K562 (cell line): ENCODE measurements around the gene GGT6. TPM values are rescaled to one million over a fixed set of nuclear protein-coding genes. Genes with fewer than 3 reads are reported as not detected.
A peak's percentile ranks its signal among the peaks of the same experiment; 100 is the strongest.
"Not testable (repeated sequence)": the region's sequence is repeated elsewhere in the genome, so short reads cannot be mapped to it uniquely, and the experiment has no call there.

Source experiments
- ATAC-seq: fragments of 200-7000 bp; cut with Tn5 transposase; 3 replicates; pipeline ENCODE4 v1.9.1; 2020; ENCODE audit warnings: moderate library complexity
- BruUV-seq: library from RNA; stranded (reverse); fragments of 400-500 nt; replicated peaks from 2 replicates; lab custom pipeline; 2021; lab: Mats Ljungman, UMichigan
- CTCF ChIA-PET: fragments of 300-600 bp; formaldehyde crosslinking; extraction: SDS; loops from one replicate; lab custom pipeline; 2021; ENCODE audit warnings: low intra/inter-chr PET ratio; lab: Yijun Ruan, JAX
- POLR2A ChIA-PET: fragments of 300-600, 350-650 bp; sonication (Branson Sonifier 250); formaldehyde crosslinking; extraction: SDS; loops from one replicate; lab custom pipeline; 2021; ENCODE audit warnings: antibody characterized with exemption, inconsistent platforms; lab: Yijun Ruan, JAX
- DNase-seq, 4 experiments: peaks; one replicate each; pipeline versions ENCODE4 v3.0.0 to v3.0.0-alpha.2; 2011 to 2018; ENCODE audit warnings: low spot score in 3 of 4, mixed read lengths in 3 of 4; ENCODE audit errors: extremely low read depth in 1 of 4
- FAIRE-seq: peaks from 2 replicates; lab custom pipeline; 2011; peaks lifted over from hg19 to GRCh38; lab: Jason Lieb, UNC
- H2AFZ ChIP-seq: 2 replicates; pipeline ENCODE4 v1.6.0; 2011; ENCODE audit warnings: low read depth, low read length, control low read depth, inconsistent platforms
- H3K27ac ChIP-seq: fragments of 200-600 bp; 3 replicates; pipeline ENCODE4 v1.8.0; 2011; ENCODE audit warnings: low read depth, mild to moderate bottlenecking, control low read depth, inconsistent platforms, low read length, moderate library complexity, mixed read lengths; ENCODE audit errors: extremely low read depth
- H3K27me3 ChIP-seq, 2 experiments: fragments of 300-600 bp in 1 of 2; 2 replicates in 1 of 2; 3 replicates in 1 of 2; pipeline versions ENCODE4 v1.6.0 to v1.8.0; 2011; ENCODE audit warnings: inconsistent platforms in 2 of 2, low read length in 2 of 2, mild to moderate bottlenecking in 1 of 2, mixed read lengths in 1 of 2, moderate library complexity in 1 of 2; ENCODE audit not compliant: control insufficient read depth in 2 of 2, insufficient read depth in 2 of 2
- H3K36me3 ChIP-seq: fragments of 300-600 bp; 3 replicates; pipeline ENCODE4 v1.8.0; 2011; ENCODE audit warnings: mild to moderate bottlenecking, low read length, inconsistent platforms; ENCODE audit not compliant: control insufficient read depth, insufficient read depth
- H3K4me1 ChIP-seq, 2 experiments: fragments of 200-600 bp in 1 of 2; replicated peaks in 1 of 2; 2 replicates in 1 of 2; 3 replicates in 1 of 2; pipeline versions ENCODE4 v1.5.1 to v1.8.0; 2011; ENCODE audit warnings: inconsistent platforms in 2 of 2, low read length in 2 of 2, mild to moderate bottlenecking in 1 of 2, mixed read lengths in 1 of 2, moderate library complexity in 1 of 2; ENCODE audit not compliant: control insufficient read depth in 2 of 2, insufficient read depth in 2 of 2
- H3K4me2 ChIP-seq: 2 replicates; pipeline ENCODE4 v1.6.1; 2011; ENCODE audit warnings: low read length, control low read depth, inconsistent platforms, mixed read lengths; ENCODE audit not compliant: insufficient read depth
- H3K4me3 ChIP-seq: fragments of 200-600 bp; sonication (generic), shearing (Covaris generic); 2 replicates; pipeline ENCODE4 v1.5.1; 2016; ENCODE audit warnings: control low read depth, inconsistent platforms
- H3K79me2 ChIP-seq: fragments of 200-600 bp; 3 replicates; pipeline ENCODE4 v1.8.0; 2011; ENCODE audit warnings: low read length, inconsistent platforms; ENCODE audit not compliant: control insufficient read depth, insufficient read depth
- H3K9ac ChIP-seq, 2 experiments: 2 replicates each; pipeline versions ENCODE4 v1.6.0 to v1.6.1; 2011; ENCODE audit warnings: low read depth in 2 of 2, low read length in 2 of 2, control low read depth in 1 of 2, inconsistent platforms in 1 of 2, mild to moderate bottlenecking in 1 of 2, mixed read lengths in 1 of 2; ENCODE audit not compliant: insufficient read depth in 1 of 2
- H3K9me1 ChIP-seq: one replicate; pipeline ENCODE4 v1.6.0; 2011; ENCODE audit warnings: inconsistent platforms, mild to moderate bottlenecking, low read length, moderate library complexity; ENCODE audit not compliant: control insufficient read depth, insufficient read depth
- H3K9me3 ChIP-seq: replicated peaks from 2 replicates; pipeline ENCODE4 v1.5.1; 2011; ENCODE audit warnings: low read depth, low read length, inconsistent platforms; ENCODE audit not compliant: control insufficient read depth, insufficient read depth
- H4K20me1 ChIP-seq: replicated peaks from 2 replicates; pipeline ENCODE4 v1.6.1; 2011; ENCODE audit warnings: low read length, inconsistent platforms, mixed read lengths; ENCODE audit not compliant: control insufficient read depth, insufficient read depth
- HLTF ChIP-seq: fragments of 450-650 bp; IDR thresholded peaks from 2 replicates; pipeline ENCODE4 v1.6.1; 2016
- NRF1 ChIP-seq, 2 experiments: fragments of 450-650 bp; IDR thresholded peaks in 1 of 2; conservative IDR thresholded peaks in 1 of 2; 2 replicates each; pipeline ENCODE4 v1.6.1; 2014; ENCODE audit warnings: mild to moderate bottlenecking in 2 of 2
- POLR3A ChIP-seq: IDR thresholded peaks from 2 replicates; pipeline ENCODE4 v1.6.1; 2011; ENCODE audit warnings: borderline replicate concordance, mild to moderate bottlenecking, moderate library complexity; ENCODE audit not compliant: insufficient read length, insufficient read depth; ENCODE audit errors: extremely low read depth
- RAD21 ChIP-seq, 2 experiments: fragments of 250-450 bp in 1 of 2; fragments of 450-650 bp in 1 of 2; sonication (Bioruptor Pico) in 1 of 2; formaldehyde crosslinking in 1 of 2; IDR thresholded peaks in 1 of 2; conservative IDR thresholded peaks in 1 of 2; 2 replicates each; pipeline versions ENCODE4 v1.4.0 to v1.8.0; 2020 to 2022; ENCODE audit warnings: mild to moderate bottlenecking in 2 of 2, moderate library complexity in 1 of 2
- TAF7 ChIP-seq: fragments of 450-650 bp; IDR thresholded peaks from 2 replicates; pipeline ENCODE4 v1.6.1; 2016; ENCODE audit warnings: missing genetic modification characterization, missing compliant biosample characterization
- ZKSCAN8 ChIP-seq: fragments of 200-800 bp; sonication (Bioruptor generic); IDR thresholded peaks from 2 replicates; pipeline ENCODE4 v1.6.1; 2016; ENCODE audit warnings: missing genetic modification characterization, missing compliant biosample characterization
- WGBS: fragments of 100-300 bp; shearing (Covaris generic); methylation state at CpG from one replicate; pipeline ENCODE4 v1.1.6; 2016; ENCODE audit warnings: low coverage, mixed read lengths; ENCODE audit not compliant: insufficient coverage; ENCODE audit errors: missing lambda C conversion rate; 5-methylcytosine and 5-hydroxymethylcytosine counted together
- in situ Hi-C: fragments of 300-500 bp; cut with MboI; formaldehyde crosslinking; loops from 4 replicates; pipeline ENCODE4 v1.15.0; 2018; ENCODE audit warnings: inconsistent platforms, mixed read lengths
- intact Hi-C: fragments of 100-400 bp; cut with micrococcal nuclease; formaldehyde crosslinking; loops from 2 replicates; pipeline ENCODE4 v1.14.2; 2022
- polyA plus RNA-seq, 8 experiments: library from polyadenylated mRNA; depleted of rRNA in 4 of 8; stranded (reverse) in 5 of 8; unstranded in 3 of 8; fragments of >200 nt; fragmentation: Nextera tagmentation in 2 of 8; fragmentation: Illumina TruSeq in 1 of 8; extraction: Ambion mirVana in 2 of 8; extraction: Trizol in 1 of 8; gene quantifications; 2 replicates each; pipeline versions ENCODE4 v1.2.1 to v1.2.3, GENCODE V29; 2011 to 2014; ENCODE audit warnings: inconsistent platforms in 1 of 8, missing spikeins in 1 of 8
- total RNA-seq, 7 experiments: library from RNA; depleted of rRNA in 6 of 7; stranded (reverse); fragments of >200 nt in 6 of 7; fragmentation: Illumina TruSeq in 2 of 7; extraction: Trizol in 2 of 7; gene quantifications; 2 replicates each; pipeline versions ENCODE4 v1.2.1 to v1.2.3, GENCODE V29; 2011 to 2021; ENCODE audit warnings: low replicate concordance in 1 of 7

The GGT6 gene
- total and polyA plus RNA-seq, 9 of the 15 experiments (the other 6 are each of a cell fraction or from before 2014, with no cell fraction given): 0.09 TPM; not detected in 8

GRCh38 chr17:4595685-4596342 lies 35.4 kb upstream of the GGT6 start:
- 22% methylated on average over 11 of the region's 23 CpGs for WGBS
- H3K9me1 ChIP-seq, H2AFZ ChIP-seq, DNase-seq, FAIRE-seq, H3K9me3 ChIP-seq, in situ Hi-C loops, H3K36me3 ChIP-seq, H3K27ac ChIP-seq, H3K4me2 ChIP-seq, H3K9ac ChIP-seq, ATAC-seq, H3K79me2 ChIP-seq, H3K4me3 ChIP-seq, intact Hi-C loops, CTCF ChIA-PET, BruUV-seq: not testable (repeated sequence)
- peaks cover 0 to 21% of the 10 kb centered on the region in 2 experiments; a peak in 3 of 5 replicates for H3K4me1 ChIP-seq
- POLR2A ChIA-PET: interaction anchor here (0.7 to 0.9 kb wide), 2 partner anchors 9 to 41 kb away, joined by 3 to 5 read pairs; partner anchors contain the start of gene MYBBP1A
- H3K27me3 ChIP-seq: peaks cover 4 to 82% of the 10 kb centered on the region in 2 experiments; a peak in 4 of 5 replicates
- H4K20me1 ChIP-seq: 0 out of 2 replicates have a peak, but pooled peaks cover 10% of the 10 kb centered on the region
- TF ChIP-seq ZKSCAN8: peak; percentile 96

GRCh38 chr17:4594931-4595684 lies 34.7 kb upstream of the GGT6 start:
- H3K27me3 ChIP-seq: peaks cover 4 to 83% of the 10 kb centered on the region in 2 experiments; a peak in 4 of 5 replicates
- BruUV-seq: no TSS peak
- DNase-seq: peak; percentile 63 to 65 (median 64)
- no peaks in the 10 kb centered on the region for H3K9me1 ChIP-seq
- no peak overlapping the region for H3K27ac ChIP-seq
- 0 out of 2 replicates have a peak, but pooled peaks cover 10% of the 10 kb centered on the region for H4K20me1 ChIP-seq
- ChIA-PET POLR2A (interaction anchor here (0.6 to 0.9 kb wide), 4 partner anchors 8 to 46 kb away, joined by 3 to 5 read pairs (median 3); partner anchors contain the start of genes ALOX15 and MYBBP1A), CTCF (no interaction called here)
- FAIRE-seq: no peak
- WGBS: 10% methylated on average over 22 of the region's 29 CpGs
- intact Hi-C loops (no loop called here), in situ Hi-C loops (no loop called here)
- H3K79me2 ChIP-seq: no peaks in the 10 kb centered on the region
- no peaks in the 10 kb centered on the region for H3K9me3 ChIP-seq
- ATAC-seq: peak; percentile 94
- H3K9ac ChIP-seq: peak overlapping the region in 1 of 2 experiments; percentile 45; a peak in 1 of 4 replicates
- no peaks in the 10 kb centered on the region for H3K36me3 ChIP-seq
- H3K4me3 ChIP-seq: no peak overlapping the region
- H2AFZ ChIP-seq: no peak overlapping the region
- H3K4me1 ChIP-seq: peaks cover 0 to 20% of the 10 kb centered on the region in 2 experiments; a peak in 3 of 5 replicates
- no peak overlapping the region for H3K4me2 ChIP-seq
- peak; percentile 54 to 64; a peak in 3 of 4 replicates for TF ChIP-seq NRF1 (conservative IDR thresholded peaks at IDR 0.05 in 1 of 2, IDR thresholded peaks at IDR 0.05 in 1 of 2)
- peak in 1 of 2 experiments; percentile 45; a peak in 2 of 4 replicates for TF ChIP-seq RAD21 (CRISPR knock-in tag; conservative IDR thresholded peaks at IDR 0.05 in 1 of 2, IDR thresholded peaks at IDR 0.05 in 1 of 2)
- TF ChIP-seq HLTF: no peak
- no peak for TF ChIP-seq TAF7
- no peak for TF ChIP-seq POLR3A
